HCT116 (cell line): ENCODE data around the gene F13A1.

Source experiments
- CBX3 ChIP-seq: IDR thresholded peaks from 2 replicates; pipeline ENCODE4 v1.6.1; 2012; ENCODE audit warnings: low read depth
- CEBPB ChIP-seq: IDR thresholded peaks from 2 replicates; pipeline ENCODE4 v1.6.1; 2012; ENCODE audit warnings: low read depth
- CTCF ChIP-seq, 3 experiments: fragments of 200-600 bp in 1 of 3; sonication (generic) in 1 of 3; IDR thresholded peaks in 2 of 3; conservative IDR thresholded peaks in 1 of 3; 2 replicates each; pipeline ENCODE4 v1.5.1; 2012 to 2017; ENCODE audit warnings: low read depth in 2 of 3, low read length in 2 of 3, antibody characterized with exemption in 1 of 3, borderline replicate concordance in 1 of 3, control low read depth in 1 of 3, mild to moderate bottlenecking in 1 of 3, mixed read lengths in 1 of 3, mixed run types in 1 of 3, moderate library complexity in 1 of 3; ENCODE audit not compliant: insufficient read depth in 1 of 3
- EZH2phosphoT487 ChIP-seq: fragments of 200-600 bp; IDR thresholded peaks from 2 replicates; pipeline ENCODE4 v1.6.1; 2018; ENCODE audit warnings: antibody characterized with exemption, borderline replicate concordance
- FOSL1 ChIP-seq: IDR thresholded peaks from 2 replicates; pipeline ENCODE4 v1.6.1; 2012; ENCODE audit warnings: low read depth
- JUND ChIP-seq: IDR thresholded peaks from 2 replicates; pipeline ENCODE4 v1.6.1; 2012
- POLR2A ChIP-seq: IDR thresholded peaks from 2 replicates; pipeline ENCODE4 v1.7.0; 2011; ENCODE audit warnings: borderline replicate concordance; ENCODE audit not compliant: insufficient read depth, insufficient read length; ENCODE audit errors: extremely low read depth
- POLR2AphosphoS5 ChIP-seq: IDR thresholded peaks from 2 replicates; pipeline ENCODE4 v1.6.1; 2011; ENCODE audit warnings: mild to moderate bottlenecking, low read depth, low read length, moderate library complexity
- SIN3A ChIP-seq: IDR thresholded peaks from 2 replicates; pipeline ENCODE4 v1.6.1; 2012; ENCODE audit warnings: low read depth
- SP1 ChIP-seq: IDR thresholded peaks from 2 replicates; pipeline ENCODE4 v1.6.1; 2012; ENCODE audit warnings: low read depth
- TCF7L2 ChIP-seq: IDR thresholded peaks from 2 replicates; pipeline ENCODE4 v1.7.0; 2011; ENCODE audit warnings: borderline replicate concordance, inconsistent platforms; ENCODE audit not compliant: insufficient read depth, insufficient read length; ENCODE audit errors: extremely low read depth
- ZBTB33 ChIP-seq: IDR thresholded peaks from 2 replicates; pipeline ENCODE4 v1.6.1; 2011; ENCODE audit warnings: mild to moderate bottlenecking, low read length, moderate library complexity; ENCODE audit not compliant: insufficient replicate concordance; ENCODE audit errors: extremely low read depth
- ZFX ChIP-seq: fragments of 450-650 bp; IDR thresholded peaks from 2 replicates; pipeline ENCODE4 v1.6.1; 2017
- ZNF274 ChIP-seq: fragments of 200-500 bp; sonication (Bioruptor generic); IDR thresholded peaks from 2 replicates; pipeline ENCODE4 v1.6.1; 2014; ENCODE audit warnings: mild to moderate bottlenecking, low read depth, low read length, inconsistent platforms

GRCh38 chr6:6196762-6197161, 123.7 kb downstream of the F13A1 start:
- TF ChIP-seq CTCF (IDR thresholded peaks at IDR 0.05 in 2 of 3, conservative IDR thresholded peaks at IDR 0.05 in 1 of 3; ENCODE audit: borderline replicate concordance in 1 of 3, insufficient read depth in 1 of 3, low read depth in 2 of 3, low read length in 2 of 3) = no peak
- no peak for TF ChIP-seq POLR2AphosphoS5
- no peak for TF ChIP-seq ZFX
- TF ChIP-seq SP1 = no peak
- no peak for TF ChIP-seq POLR2A
- TF ChIP-seq CBX3 = no peak
- no peak for TF ChIP-seq TCF7L2
- TF ChIP-seq EZH2phosphoT487 = no peak
- TF ChIP-seq ZNF274 = no peak
- no peak for TF ChIP-seq CEBPB
- no peak for TF ChIP-seq SIN3A
- TF ChIP-seq FOSL1 = no peak
- TF ChIP-seq JUND = no peak
- TF ChIP-seq ZBTB33 = no peak
